GM18519 (cell line): ENCODE measurements around the gene YWHAG.
A peak's percentile ranks its signal among the peaks of the same experiment; 100 is the strongest.
"Not testable (repeated sequence)": the region's sequence is repeated elsewhere in the genome, so short reads cannot be mapped to it uniquely, and the experiment has no call there.

Experiments used
- ATAC-seq: cut with Tn5 transposase; IDR thresholded peaks from one replicate; pipeline ENCODE4 v1.9.1; 2021; ENCODE audit warnings: mild to moderate bottlenecking, moderate library complexity; ENCODE audit not compliant: unreplicated experiment, low FRiP score

Gene YWHAG

DNA sequence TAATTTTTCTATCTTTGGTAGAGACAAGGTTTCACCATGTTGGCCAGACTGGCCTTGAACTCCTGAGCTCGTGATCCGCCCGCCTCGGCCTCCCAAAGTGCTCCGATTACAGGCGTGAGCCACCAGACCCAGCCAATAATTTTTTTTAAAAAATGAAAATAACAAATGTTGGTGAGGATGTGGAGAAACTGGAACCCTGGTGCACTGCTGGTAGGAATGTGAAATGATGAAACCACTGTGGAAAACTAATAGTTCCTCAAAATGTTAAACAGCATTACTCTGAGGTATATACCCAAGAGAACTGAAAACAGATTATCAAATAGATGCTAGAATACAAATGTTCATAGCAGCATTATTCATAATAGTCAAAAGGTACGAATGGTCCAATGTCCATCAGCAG lies 23.0 kb upstream of the YWHAG start:
- no peak for ATAC-seq

- ATAC-seq, result no peak
Observed at GRCh38 chr7:76380623-76380966, 21.8 kb upstream of the YWHAG start.

- ATAC-seq, result no peak
Observed at GRCh38 chr7:76377186-76377918, 18.6 kb upstream of the YWHAG start.

- ATAC-seq, result no peak
Observed at GRCh38 chr7:76375251-76375650, 16.5 kb upstream of the YWHAG start.

DNA sequence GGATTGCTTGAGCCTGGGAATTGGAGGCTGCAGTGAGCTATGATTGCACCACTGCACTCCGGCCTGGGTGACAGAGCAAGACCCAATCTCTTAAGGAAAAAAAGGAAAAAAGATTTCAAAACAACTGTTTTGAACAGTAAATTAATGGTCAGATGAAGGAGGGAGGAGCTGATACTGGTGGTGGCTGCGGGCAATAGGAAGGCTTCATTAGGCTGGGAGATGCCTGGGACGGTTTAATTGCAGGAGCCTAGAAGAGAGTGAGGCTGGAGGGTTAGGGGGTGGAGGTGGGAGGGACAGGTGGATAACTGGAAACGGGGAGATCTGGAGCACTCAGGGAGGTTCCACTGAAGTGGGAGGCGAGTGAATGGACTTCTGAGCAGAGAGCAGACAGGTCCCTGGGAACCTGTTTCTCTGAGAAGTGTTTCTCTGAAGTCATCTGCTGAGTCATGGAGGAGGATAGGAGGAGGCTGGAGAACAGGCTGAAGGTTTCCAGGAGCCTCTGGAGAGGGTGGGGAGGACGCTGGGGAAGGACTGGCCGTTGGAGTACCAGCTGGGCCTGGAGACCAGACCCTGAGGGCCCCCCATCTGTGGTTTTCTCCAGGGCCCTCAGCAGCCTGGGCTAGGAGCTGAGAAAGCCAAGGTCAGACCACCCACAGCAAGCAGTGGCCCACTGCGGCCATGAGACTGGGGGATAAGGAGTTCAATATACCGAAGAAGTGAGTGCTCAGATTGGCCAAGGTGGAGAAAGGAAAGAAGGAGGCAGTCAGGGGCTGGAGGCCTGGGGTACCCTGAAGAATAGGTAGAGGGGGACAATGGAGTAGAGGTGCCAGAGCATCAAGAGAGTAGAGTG lies 14.4 kb upstream of the YWHAG start:
- no peak for ATAC-seq

DNA sequence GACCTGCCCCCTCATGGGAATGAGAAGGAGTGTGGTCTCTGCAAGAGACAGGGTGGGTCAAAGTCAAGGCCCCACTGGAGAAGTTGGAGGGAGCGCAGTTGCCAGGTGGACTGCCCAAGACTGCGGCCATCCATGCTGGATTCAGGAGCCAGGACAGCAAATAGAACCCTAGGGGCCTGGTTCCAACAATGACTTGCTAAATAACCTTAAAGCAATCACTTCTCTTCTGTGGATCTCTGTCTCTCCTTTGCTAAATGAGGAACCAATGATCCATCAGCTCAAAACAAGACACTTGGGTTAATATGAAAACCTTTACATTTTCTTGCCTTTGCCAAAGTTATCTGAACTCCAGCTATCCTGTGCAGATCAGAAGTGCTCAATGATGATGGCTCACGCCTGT lies 12.6 kb upstream of the YWHAG start:
- no peak for ATAC-seq

DNA sequence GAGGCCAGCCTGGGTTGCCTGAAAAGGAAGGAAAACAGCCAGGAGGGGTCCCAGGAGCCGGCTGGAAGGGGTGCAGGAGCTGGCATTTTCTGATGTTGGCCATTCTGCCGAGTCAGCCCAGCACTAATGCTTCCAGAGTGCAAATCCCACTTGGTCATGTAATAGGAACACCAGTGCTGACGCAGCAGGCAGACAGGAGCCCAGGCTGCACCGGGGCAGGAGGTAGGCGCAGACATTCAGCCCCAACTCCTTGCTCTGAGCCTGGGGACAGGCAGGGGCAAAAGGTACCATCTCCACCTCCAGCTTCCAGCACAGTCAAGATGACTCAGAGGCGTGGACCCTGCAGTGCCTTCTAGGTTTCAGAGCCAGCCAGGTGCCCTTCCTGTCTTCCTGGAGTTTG lies 10.2 kb upstream of the YWHAG start:
- ATAC-seq, result no peak

GRCh38 chr7:76368190-76368589 lies 9.4 kb upstream of the YWHAG start:
- no peak for ATAC-seq

GRCh38 chr7:76364198-76364584 lies 5.4 kb upstream of the YWHAG start:
- no peak for ATAC-seq

DNA sequence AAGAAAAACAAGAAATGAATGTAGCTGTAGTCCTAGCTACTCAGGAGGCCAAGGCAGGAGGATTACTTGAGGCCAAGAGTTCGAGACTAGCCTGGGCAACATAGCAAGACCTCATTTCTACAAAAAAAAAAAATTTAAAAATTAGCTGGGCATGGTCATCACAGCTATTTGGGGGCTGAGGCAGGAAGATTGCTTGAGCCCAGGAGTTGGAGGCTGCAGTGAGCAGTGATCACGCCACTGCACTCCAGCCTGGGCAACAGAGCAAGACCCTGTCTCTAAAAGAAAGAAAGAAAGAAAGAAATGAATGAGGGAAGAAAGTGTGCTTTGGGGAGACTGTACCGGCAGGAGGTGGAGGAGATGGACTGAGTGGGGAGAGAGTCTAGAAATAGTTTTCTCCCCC lies 5.0 kb upstream of the YWHAG start:
- not testable (repeated sequence) for ATAC-seq

DNA sequence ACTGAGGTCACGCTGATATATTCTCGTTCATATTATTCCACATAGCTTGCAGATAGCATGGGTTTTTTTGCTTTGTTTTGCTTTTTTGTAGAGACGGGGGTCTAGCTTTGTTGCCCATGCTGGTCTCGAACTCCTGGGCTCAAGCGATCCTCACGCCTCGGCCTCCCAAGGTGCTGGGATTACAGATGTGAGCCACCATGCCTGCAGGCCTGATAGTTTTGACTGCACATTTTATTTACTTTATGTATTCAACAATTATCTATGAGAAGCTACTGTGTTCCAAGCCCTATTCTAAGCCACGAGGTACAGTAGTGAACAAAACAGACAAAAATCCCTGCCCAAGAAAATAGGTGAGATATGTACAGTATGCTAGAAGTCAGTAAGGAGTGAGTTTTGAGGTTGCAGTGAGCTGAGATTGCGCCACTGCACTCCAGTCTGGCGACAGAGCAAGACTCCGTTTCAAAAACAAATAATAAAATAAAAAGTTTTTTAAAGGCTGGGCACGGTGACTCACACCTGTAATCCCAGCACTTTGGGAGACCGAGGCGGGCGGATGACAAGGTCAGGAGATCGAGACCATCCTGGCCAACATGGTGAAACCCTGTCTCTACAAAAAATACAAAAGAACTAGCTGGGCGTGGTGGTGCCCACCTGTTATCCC lies 1.3 kb upstream of the YWHAG start:
- ATAC-seq, result no peak

GRCh38 chr7:76359111-76359977 lies 553 bp upstream of the YWHAG start:
- peak; percentile 80 for ATAC-seq

- peak; percentile 9 for ATAC-seq
Observed at GRCh38 chr7:76358011-76358480, 745 bp downstream of the YWHAG start.

DNA sequence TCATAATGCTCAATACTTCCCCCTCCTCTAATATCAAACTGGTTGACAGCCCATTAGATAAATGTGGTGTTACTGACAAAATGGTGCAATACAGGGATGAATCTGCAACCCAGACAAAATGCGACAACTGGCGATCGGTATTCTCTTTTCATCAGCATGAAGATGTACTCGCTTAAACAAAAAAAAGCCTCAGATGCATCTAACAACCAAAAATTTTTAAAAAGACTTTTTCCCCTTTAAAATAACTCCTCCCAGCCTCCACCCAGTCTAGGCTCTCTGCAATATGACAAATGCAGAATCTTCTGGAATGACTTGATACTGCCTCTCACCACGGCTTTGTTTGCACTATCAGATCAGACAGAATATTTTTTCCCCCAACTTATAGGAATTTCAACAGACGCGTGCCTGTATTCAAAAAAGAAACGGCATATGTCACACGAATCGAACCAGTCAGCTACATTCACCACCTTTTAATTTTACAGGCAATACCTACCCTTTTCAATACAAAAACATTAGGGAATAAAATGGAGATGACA lies 1.2 kb downstream of the YWHAG start:
- ATAC-seq, result no peak

GRCh38 chr7:76356823-76357222 lies 2.0 kb downstream of the YWHAG start:
- ATAC-seq, result no peak

DNA sequence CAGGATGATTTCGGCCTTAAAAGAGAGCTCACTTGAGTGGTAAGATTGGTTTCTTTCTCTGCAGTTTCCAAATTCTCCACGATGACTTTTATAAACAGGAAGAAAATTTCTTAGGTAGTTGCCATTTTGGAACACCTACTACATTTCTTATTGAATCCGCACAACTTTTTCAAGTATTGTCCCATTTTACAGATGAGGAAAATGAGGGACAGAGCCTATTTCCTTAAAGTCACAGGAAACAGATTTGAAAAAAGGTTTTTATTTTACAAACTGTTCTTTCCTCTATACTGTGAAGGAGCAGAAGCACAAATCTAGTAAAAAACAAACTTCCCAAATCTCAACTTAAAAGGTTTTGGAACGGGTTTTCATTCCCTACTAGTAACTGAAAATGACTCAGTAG lies 2.7 kb downstream of the YWHAG start:
- ATAC-seq, result no peak

GRCh38 chr7:76354981-76355730 lies 3.6 kb downstream of the YWHAG start:
- no peak for ATAC-seq

DNA sequence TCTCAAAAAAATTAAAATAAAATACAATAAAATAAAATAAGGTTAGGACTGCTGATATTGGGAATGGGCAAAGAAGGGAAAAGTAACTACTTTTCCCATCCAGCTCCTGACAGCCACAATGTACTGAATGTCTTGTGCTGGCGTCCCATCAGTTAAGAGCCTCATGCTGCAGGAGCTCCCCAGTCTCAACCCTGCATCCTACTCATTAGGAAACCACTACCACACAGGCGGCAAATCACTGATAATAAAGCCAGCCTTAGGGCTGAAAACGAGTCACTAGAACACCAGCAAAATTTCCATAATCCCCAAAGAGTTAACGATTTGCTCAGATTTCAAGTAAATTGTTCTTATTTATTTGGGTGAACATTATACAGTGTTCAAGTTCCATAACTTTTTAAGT lies 4.3 kb downstream of the YWHAG start:
- ATAC-seq, result no peak

GRCh38 chr7:76353744-76354143 lies 5.0 kb downstream of the YWHAG start:
- ATAC-seq, result no peak

DNA sequence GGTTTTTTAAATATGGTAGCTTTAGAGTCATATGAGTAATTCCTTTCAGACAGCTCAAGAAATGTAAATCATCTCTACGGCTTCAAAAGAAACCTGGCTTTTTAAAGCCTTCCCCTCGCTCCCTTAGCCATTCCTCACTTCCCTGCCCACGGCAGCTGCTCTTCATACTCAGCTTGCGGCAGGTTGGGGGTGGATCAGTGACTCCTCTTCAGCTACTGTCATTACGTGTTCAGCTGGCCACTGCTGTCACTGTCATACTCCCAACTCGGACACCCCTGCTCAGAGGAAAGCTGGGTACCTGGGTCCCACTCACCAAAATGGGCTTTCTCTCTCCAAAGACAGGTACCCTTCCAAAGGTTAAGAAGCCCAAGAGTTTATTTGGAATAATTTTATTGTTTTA lies 6.6 kb downstream of the YWHAG start:
- no peak for ATAC-seq
